ENCODE results near the gene HIVEP2.

HIVEP2 gene

DNA sequence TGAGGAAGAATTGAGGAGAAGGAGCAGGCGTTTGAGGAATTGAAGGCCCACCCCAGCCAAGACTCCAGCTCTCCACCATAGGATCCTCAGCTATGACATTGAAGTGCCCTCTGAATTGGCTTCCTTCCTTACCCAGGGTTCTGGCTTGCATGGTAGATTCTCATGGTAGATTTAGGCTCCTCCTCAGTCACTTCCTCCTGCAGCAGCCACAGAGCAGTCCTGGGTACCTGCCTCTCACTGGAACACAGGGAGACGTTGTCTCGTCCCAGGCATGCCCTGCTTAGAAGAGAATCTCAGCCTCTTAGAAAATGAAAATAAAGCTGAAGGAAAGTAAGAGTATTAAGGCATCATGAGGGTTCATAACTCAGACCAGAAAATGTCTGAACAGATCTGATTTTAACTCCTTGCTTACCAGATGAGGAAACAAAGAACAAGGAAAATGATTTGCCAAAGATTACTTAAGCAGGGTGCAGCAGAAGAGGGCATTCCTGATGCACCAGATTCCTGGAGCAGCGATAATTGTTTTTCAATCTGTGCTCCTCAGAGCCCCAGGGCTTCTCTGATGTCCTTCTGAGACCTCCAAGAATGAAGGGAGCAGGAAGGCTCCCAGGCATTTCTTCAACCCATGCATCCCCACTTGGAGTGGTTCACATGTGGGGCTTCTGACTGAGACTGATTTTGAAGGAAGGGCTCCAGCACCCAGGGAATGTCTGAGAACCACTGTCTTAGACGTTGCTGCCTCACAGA lies 219.8 kb downstream of the HIVEP2 start:
- DNase-seq, result no peak

- DNase-seq, result no peak
These were observed 222.1 kb downstream of the HIVEP2 start for GRCh38 chr6:142722841-142723240.

- DNase-seq, result no peak
These were observed 223.0 kb downstream of the HIVEP2 start for GRCh38 chr6:142722012-142722411.

DNA sequence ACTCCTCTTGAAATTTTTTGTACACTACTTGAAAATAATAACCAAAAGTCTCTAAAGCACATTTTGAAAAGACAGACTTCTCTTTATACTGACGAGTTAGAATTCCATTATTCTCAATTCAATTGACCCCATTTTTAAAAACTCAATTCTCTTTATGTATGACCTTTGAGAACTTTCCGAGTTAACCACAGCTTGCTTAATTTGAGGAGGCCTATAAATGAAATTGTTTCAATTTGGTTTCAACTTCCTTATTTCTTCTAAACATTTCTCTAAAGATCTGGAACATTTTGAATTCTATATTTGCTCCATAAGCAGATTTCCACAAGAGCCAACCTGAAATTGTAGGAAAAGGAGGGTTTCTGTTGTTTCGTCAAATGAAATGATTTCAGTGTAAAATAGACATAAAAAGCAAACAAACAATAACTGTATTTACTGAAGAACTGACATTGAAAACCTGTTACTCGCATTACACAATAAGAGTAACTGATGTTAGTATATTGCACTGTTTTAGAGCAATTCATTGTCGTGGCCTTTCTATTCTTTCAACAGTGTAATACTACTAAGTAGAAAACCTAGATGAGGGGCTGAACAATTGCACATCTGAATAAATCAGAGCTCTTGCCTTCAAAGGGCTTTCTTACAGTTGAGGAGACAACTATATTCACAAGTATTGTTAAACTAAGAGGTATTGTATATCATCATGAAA lies 223.6 kb downstream of the HIVEP2 start:
- DNase-seq, result no peak

GRCh38 chr6:142718667-142719191 lies 226.2 kb downstream of the HIVEP2 start:
- DNase-seq, result no peak

GRCh38 chr6:142716097-142716496 lies 228.9 kb downstream of the HIVEP2 start:
- DNase-seq, result no peak

GRCh38 chr6:142714951-142715785 lies 229.8 kb downstream of the HIVEP2 start:
- no peak for DNase-seq

DNA sequence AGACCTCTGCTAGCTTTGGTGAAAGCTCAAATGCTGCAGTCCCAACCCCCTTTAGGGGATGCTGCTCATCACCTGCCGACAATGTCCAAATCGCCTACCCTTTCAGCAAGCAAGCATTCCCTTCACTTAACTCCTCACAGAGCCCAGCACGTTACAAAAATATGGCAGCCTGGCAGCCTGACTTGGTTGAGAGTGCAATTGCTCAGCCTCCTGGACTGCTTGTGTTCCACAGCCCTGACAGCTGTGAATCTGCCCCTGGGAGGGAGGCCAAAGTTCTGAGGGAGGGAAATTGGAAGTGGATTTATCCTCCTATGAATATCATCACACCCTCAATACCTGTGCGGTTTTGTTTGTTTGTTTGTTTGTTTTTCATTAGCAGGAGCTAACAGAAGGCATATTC lies 231.0 kb downstream of the HIVEP2 start:
- no peak for DNase-seq

- no peak for DNase-seq
These were observed 232.7 kb downstream of the HIVEP2 start for GRCh38 chr6:142712231-142712630.

GRCh38 chr6:142708651-142709050 lies 236.3 kb downstream of the HIVEP2 start:
- no peak for DNase-seq

GRCh38 chr6:142707255-142707654 lies 237.7 kb downstream of the HIVEP2 start:
- DNase-seq, result no peak

DNA sequence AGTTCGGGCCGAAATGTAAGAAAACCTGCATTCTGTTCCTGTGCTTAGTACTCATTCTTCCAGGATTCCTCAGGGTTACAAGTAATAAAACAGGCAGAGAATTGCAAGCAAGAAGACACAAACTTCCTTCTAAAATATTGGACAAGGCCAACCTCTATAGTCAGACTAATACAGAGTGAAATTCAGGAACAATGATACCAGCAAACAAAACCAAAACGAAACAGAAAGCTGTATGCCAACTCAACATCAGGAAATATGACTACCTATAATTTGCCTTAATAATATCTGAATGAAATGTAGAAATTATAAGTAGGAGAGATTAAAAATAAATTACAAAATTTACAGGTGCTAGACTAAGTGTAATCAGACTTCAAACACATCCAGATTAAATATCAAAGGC lies 238.8 kb downstream of the HIVEP2 start:
- no peak for DNase-seq

GRCh38 chr6:142705054-142705453 lies 239.9 kb downstream of the HIVEP2 start:
- DNase-seq, result no peak

GRCh38 chr6:142702501-142703460 lies 242.2 kb downstream of the HIVEP2 start:
- DNase-seq, result peak; percentile 9

Measured in NCI-H345 (cell line).